Erythroblast (primary cell): ENCODE data around the gene CDK14.

Source experiments
- GATA1 ChIP-seq: IDR thresholded peaks from 2 replicates; pipeline ENCODE4 v1.6.1; 2011; ENCODE audit warnings: low read depth, mild to moderate bottlenecking, control low read depth, low read length, moderate library complexity
- POLR2A ChIP-seq: IDR thresholded peaks from 2 replicates; pipeline ENCODE4 v1.6.1; 2011; ENCODE audit warnings: mild to moderate bottlenecking, low read length

DNA sequence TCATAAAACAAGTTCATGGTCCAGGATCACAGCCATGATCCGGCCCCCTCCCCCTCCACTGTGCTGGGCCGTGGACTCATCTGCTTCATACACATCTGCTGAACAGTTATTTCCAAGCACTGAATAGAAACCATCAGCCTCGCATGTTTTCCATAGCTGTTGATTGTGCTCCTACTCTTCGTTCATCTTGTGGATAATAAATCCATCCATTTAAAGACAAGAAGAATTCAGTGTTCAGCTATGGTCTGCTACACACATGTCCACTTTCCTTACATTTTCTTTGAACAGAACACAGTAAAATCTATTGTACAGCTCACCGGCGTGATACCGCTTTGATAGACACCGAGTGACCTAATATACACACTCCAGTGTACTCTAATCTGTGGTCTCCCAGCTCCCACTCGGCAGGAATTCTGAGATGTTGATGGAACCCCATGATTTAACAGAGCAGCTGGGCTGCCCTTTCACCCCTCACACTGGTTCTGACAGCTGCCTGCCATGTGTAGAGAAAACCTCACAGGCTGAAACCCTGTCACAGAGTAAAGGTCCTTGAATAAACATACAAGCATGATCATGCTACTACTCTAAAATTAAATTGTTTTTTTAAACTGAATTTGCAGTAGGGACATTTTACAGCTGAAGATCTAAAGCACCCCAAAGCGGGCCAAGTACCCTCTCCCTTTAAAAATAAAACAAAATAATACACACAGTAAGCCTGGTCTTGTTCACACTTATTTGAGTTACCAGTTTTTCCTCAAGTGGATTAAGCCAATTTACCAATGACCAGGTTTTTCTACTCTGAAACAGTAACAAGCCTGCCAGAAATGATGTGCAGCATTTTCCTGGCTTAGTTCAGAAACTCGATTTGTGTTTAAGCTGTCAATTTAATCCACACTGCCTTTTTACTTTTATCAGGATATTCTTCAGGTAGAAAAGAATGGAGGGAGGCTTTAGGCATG lies 573.0 kb downstream of the CDK14 start:
- no peak for TF ChIP-seq POLR2A
- TF ChIP-seq GATA1, result no peak
